Ishikawa (cell line): ENCODE results near the gene IRS2.

ENCODE experiments used
- EP300 ChIP-seq: IDR thresholded peaks from 2 replicates; pipeline ENCODE4 v1.6.1; 2012; ENCODE audit warnings: borderline replicate concordance
- TF ChIP-seq, protein P1 (sequence below): IDR thresholded peaks from 2 replicates; pipeline ENCODE4 v1.6.1; 2012; ENCODE audit warnings: low read depth, mild to moderate bottlenecking

DNA sequence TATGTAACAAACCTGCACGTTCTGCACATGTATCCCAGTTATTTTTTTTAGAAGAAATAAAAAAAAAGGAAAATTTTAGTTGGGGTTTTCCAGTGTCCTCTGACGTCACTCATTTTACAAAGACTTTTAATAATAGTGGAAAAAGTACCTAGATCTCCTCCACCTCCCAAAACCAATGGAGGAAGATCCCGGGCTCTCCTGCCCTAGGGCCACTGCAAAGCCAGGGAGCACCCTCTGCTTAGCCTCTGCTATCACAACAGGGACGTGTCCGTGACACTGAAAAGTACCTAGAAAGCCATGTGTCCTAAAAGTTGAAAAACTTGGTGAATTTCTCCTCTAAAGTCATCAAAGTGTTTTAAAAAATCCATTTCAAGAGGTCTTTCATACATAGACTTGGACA lies 46.7 kb upstream of the IRS2 start:
- TF ChIP-seq, protein P1, sequence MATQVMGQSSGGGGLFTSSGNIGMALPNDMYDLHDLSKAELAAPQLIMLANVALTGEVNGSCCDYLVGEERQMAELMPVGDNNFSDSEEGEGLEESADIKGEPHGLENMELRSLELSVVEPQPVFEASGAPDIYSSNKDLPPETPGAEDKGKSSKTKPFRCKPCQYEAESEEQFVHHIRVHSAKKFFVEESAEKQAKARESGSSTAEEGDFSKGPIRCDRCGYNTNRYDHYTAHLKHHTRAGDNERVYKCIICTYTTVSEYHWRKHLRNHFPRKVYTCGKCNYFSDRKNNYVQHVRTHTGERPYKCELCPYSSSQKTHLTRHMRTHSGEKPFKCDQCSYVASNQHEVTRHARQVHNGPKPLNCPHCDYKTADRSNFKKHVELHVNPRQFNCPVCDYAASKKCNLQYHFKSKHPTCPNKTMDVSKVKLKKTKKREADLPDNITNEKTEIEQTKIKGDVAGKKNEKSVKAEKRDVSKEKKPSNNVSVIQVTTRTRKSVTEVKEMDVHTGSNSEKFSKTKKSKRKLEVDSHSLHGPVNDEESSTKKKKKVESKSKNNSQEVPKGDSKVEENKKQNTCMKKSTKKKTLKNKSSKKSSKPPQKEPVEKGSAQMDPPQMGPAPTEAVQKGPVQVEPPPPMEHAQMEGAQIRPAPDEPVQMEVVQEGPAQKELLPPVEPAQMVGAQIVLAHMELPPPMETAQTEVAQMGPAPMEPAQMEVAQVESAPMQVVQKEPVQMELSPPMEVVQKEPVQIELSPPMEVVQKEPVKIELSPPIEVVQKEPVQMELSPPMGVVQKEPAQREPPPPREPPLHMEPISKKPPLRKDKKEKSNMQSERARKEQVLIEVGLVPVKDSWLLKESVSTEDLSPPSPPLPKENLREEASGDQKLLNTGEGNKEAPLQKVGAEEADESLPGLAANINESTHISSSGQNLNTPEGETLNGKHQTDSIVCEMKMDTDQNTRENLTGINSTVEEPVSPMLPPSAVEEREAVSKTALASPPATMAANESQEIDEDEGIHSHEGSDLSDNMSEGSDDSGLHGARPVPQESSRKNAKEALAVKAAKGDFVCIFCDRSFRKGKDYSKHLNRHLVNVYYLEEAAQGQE, result no peak
- no peak for TF ChIP-seq EP300
